ENCODE measurements around the gene COL5A2.

GRCh38 chr2:188983427-188984064, 196.0 kb downstream of the COL5A2 start:
- TF ChIP-seq TAF1 (IDR thresholded peaks at IDR 0.05; ENCODE audit: borderline replicate concordance, low read depth, low read length) (no peak), POLR2AphosphoS5 (IDR thresholded peaks at IDR 0.05; ENCODE audit: low read depth, low read length) (no peak)

All from GM12892 (cell line).